SK-N-SH (cell line): ENCODE results near the gene USP27X. TPM values are rescaled to one million over a fixed set of nuclear protein-coding genes. Genes with fewer than 3 reads are reported as not detected.

Source experiments
- CTCF ChIA-PET: fragments of 300-600, 350-600 bp; formaldehyde crosslinking; extraction: SDS; loops from one replicate; lab custom pipeline; 2021; lab: Yijun Ruan, JAX
- POLR2A ChIA-PET: fragments of 350-600 bp; sonication (Branson Sonifier 250); formaldehyde crosslinking; extraction: SDS; loops from one replicate; lab custom pipeline; 2020; ENCODE audit warnings: antibody characterized with exemption, inconsistent platforms; lab: Yijun Ruan, JAX
- DNase-seq: peaks from one replicate; pipeline ENCODE4 v3.0.0; 2012
- H2AFZ ChIP-seq: fragments of 200-600 bp; sonication (generic); 2 replicates; pipeline ENCODE4 v1.8.1; 2016; ENCODE audit warnings: antibody characterized with exemption, mild to moderate bottlenecking, low read depth
- H3F3A ChIP-seq: fragments of 200-600 bp; sonication (generic); replicated peaks from 2 replicates; pipeline ENCODE3; 2016; ENCODE audit warnings: antibody characterized with exemption, mild to moderate bottlenecking; ENCODE audit not compliant: insufficient read depth
- H3K27ac ChIP-seq, 2 experiments: fragments of 200-500 bp in 1 of 2; fragments of 200-600 bp in 1 of 2; sonication (Bioruptor generic) in 1 of 2; sonication (generic), shearing (Covaris generic) in 1 of 2; 2 replicates each; pipeline versions ENCODE4 v1.5.1 to v1.6.1; 2014 to 2016; ENCODE audit warnings: low read depth in 2 of 2, inconsistent platforms in 1 of 2, low read length in 1 of 2, mild to moderate bottlenecking in 1 of 2, mixed read lengths in 1 of 2
- H3K27me3 ChIP-seq: fragments of 200-600 bp; sonication (generic), shearing (Covaris generic); 2 replicates; pipeline ENCODE4 v1.6.1; 2016; ENCODE audit warnings: mixed run types; ENCODE audit not compliant: insufficient read depth
- H3K36me3 ChIP-seq, 2 experiments: fragments of 200-500 bp in 1 of 2; fragments of 200-600 bp in 1 of 2; sonication (Bioruptor generic) in 1 of 2; sonication (generic) in 1 of 2; replicated peaks in 1 of 2; 2 replicates each; pipeline versions ENCODE3 to v1.5.1; 2014 to 2016; ENCODE audit warnings: low read length in 1 of 2, mild to moderate bottlenecking in 1 of 2; ENCODE audit not compliant: insufficient read depth in 2 of 2, control insufficient read depth in 1 of 2
- H3K4me1 ChIP-seq, 2 experiments: fragments of 200-500 bp in 1 of 2; fragments of 200-600 bp in 1 of 2; sonication (Bioruptor generic) in 1 of 2; sonication (generic), shearing (Covaris generic) in 1 of 2; 2 replicates each; pipeline versions ENCODE4 v1.5.1 to v1.6.1; 2014 to 2016; ENCODE audit warnings: low read depth in 1 of 2, low read length in 1 of 2, mixed run types in 1 of 2; ENCODE audit not compliant: insufficient read depth in 2 of 2, control insufficient read depth in 1 of 2
- H3K4me2 ChIP-seq: fragments of 200-600 bp; sonication (generic), shearing (Covaris generic); 2 replicates; pipeline ENCODE4 v1.6.1; 2017; ENCODE audit warnings: mixed run types
- H3K4me3 ChIP-seq, 2 experiments: fragments of 200-500 bp in 1 of 2; fragments of 200-600 bp in 1 of 2; sonication (Bioruptor generic) in 1 of 2; sonication (generic), shearing (Covaris generic) in 1 of 2; 2 replicates each; pipeline versions ENCODE4 v1.5.1 to v1.8.1; 2014 to 2016; ENCODE audit warnings: low read depth in 2 of 2, inconsistent platforms in 1 of 2, low read length in 1 of 2, mild to moderate bottlenecking in 1 of 2, mixed read lengths in 1 of 2, moderate library complexity in 1 of 2
- H3K79me2 ChIP-seq: fragments of 200-600 bp; sonication (generic); 2 replicates; pipeline ENCODE4 v1.8.1; 2017; ENCODE audit warnings: mild to moderate bottlenecking; ENCODE audit not compliant: insufficient read depth
- H3K9ac ChIP-seq: fragments of 200-600 bp; sonication (generic); 2 replicates; pipeline ENCODE4 v1.6.1; 2017; ENCODE audit warnings: mixed run types
- H3K9me2 ChIP-seq: fragments of 200-600 bp; sonication (generic); 2 replicates; pipeline ENCODE4 v1.6.1; 2017; ENCODE audit warnings: mixed run types
- H3K9me3 ChIP-seq: fragments of 200-600 bp; sonication (generic); 2 replicates; pipeline ENCODE4 v1.6.1; 2017; ENCODE audit warnings: mixed run types, mild to moderate bottlenecking, moderate library complexity
- H4K20me1 ChIP-seq: fragments of 200-600 bp; sonication (generic); 2 replicates; pipeline ENCODE4 v1.6.1; 2017; ENCODE audit warnings: mild to moderate bottlenecking, mixed run types; ENCODE audit not compliant: insufficient read depth
- CTCF ChIP-seq: fragments of 200-600 bp; sonication (generic); IDR thresholded peaks from 2 replicates; pipeline ENCODE4 v1.6.1; 2017; ENCODE audit warnings: antibody characterized with exemption, mild to moderate bottlenecking, moderate library complexity
- ELF1 ChIP-seq: IDR thresholded peaks from 2 replicates; pipeline ENCODE4 v1.4.0; 2012
- FOSL2 ChIP-seq: IDR thresholded peaks from 2 replicates; pipeline ENCODE4 v1.4.0; 2012; ENCODE audit warnings: low read depth, mild to moderate bottlenecking, moderate library complexity, borderline replicate concordance
- JUND ChIP-seq: IDR thresholded peaks from 2 replicates; pipeline ENCODE4 v1.4.0; 2012
- MAX ChIP-seq: IDR thresholded peaks from 2 replicates; pipeline ENCODE4 v1.4.0; 2012; ENCODE audit warnings: low read depth
- MEF2A ChIP-seq: IDR thresholded peaks from 2 replicates; pipeline ENCODE4 v1.4.0; 2012; ENCODE audit warnings: low read depth, borderline replicate concordance
- MXI1 ChIP-seq: IDR thresholded peaks from 2 replicates; pipeline ENCODE4 v1.6.1; 2012; ENCODE audit warnings: mild to moderate bottlenecking, low read depth, low read length, improper control_type of control experiment
- NFIC ChIP-seq: IDR thresholded peaks from 2 replicates; pipeline ENCODE4 v1.4.0; 2012; ENCODE audit warnings: borderline replicate concordance
- NRF1 ChIP-seq: IDR thresholded peaks from 2 replicates; pipeline ENCODE4 v1.6.1; 2012; ENCODE audit warnings: low read depth, mild to moderate bottlenecking, low read length
- POLR2AphosphoS5 ChIP-seq: IDR thresholded peaks from 2 replicates; pipeline ENCODE4 v1.6.1; 2012; ENCODE audit warnings: low read depth, low read length
- RAD21 ChIP-seq: IDR thresholded peaks from 2 replicates; pipeline ENCODE4 v1.6.1; 2012; ENCODE audit warnings: mild to moderate bottlenecking, low read length
- RCOR1 ChIP-seq: fragments of 150-350 bp; IDR thresholded peaks from 2 replicates; pipeline ENCODE4 v1.6.1; 2017; ENCODE audit warnings: antibody characterized with exemption, low read length
- SMC3 ChIP-seq: IDR thresholded peaks from 2 replicates; pipeline ENCODE4 v1.6.1; 2012; ENCODE audit warnings: low read depth, low read length, improper control_type of control experiment
- TAF1 ChIP-seq: IDR thresholded peaks from 2 replicates; pipeline ENCODE4 v1.6.1; 2012; ENCODE audit warnings: low read depth, mild to moderate bottlenecking, low read length, moderate library complexity, borderline replicate concordance
- TEAD4 ChIP-seq: IDR thresholded peaks from 2 replicates; pipeline ENCODE4 v1.4.0; 2012; ENCODE audit warnings: mild to moderate bottlenecking, borderline replicate concordance; ENCODE audit not compliant: insufficient read depth
- USF1 ChIP-seq: IDR thresholded peaks from 2 replicates; pipeline ENCODE4 v1.4.0; 2012; ENCODE audit warnings: low read depth, borderline replicate concordance
- YY1 ChIP-seq: IDR thresholded peaks from 2 replicates; pipeline ENCODE4 v1.4.0; 2012; ENCODE audit warnings: low read depth, mild to moderate bottlenecking
- WGBS: methylation state at CpG from one replicate; pipeline ENCODE4 v1.1.6; 2017; ENCODE audit warnings: low lambda C conversion rate; 5-methylcytosine and 5-hydroxymethylcytosine counted together
- polyA plus RNA-seq, 3 experiments: library from polyadenylated mRNA; depleted of rRNA; stranded (reverse); fragments of >200 nt; gene quantifications; 2 replicates each; pipeline ENCODE4 v1.2.3, GENCODE V29; 2012

Gene USP27X
- polyA plus RNA-seq, 1 of the 3 experiments (the other 2 are of a cell fraction): 1.9 TPM

GRCh38 chrX:49884290-49884862 is 5.1 kb downstream of the USP27X start:
- Histone ChIP-seq H3K4me3 (no peak overlapping the region), H3K27ac (no peak overlapping the region), H4K20me1 (no peaks in the 10 kb centered on the region), H3F3A (no peaks in the 10 kb centered on the region), H3K4me1 (peaks cover 0 to 16% of the 10 kb centered on the region in 2 experiments; a peak in 1 of 4 replicates), H3K9me2 (no peaks in the 10 kb centered on the region), H3K79me2 (peaks cover 5% of the 10 kb centered on the region; the same call in 1 of the 2 replicates), H2AFZ (no peak overlapping the region), H3K36me3 (no peaks in the 10 kb centered on the region), H3K27me3 (no peaks in the 10 kb centered on the region), H3K4me2 (no peak overlapping the region), H3K9me3 (no peaks in the 10 kb centered on the region), H3K9ac (no peak overlapping the region)
- ChIA-PET CTCF (interaction anchor here (0.8 to 2.7 kb wide), 13 partner anchors 9 to 216 kb away, joined by 3 to 14 read pairs (median 6); no protein-coding TSS in a partner anchor), POLR2A (no interaction called here)
- TF ChIP-seq RAD21 (peak; percentile 53), POLR2AphosphoS5 (no peak), JUND (no peak), TEAD4 (no peak), CTCF (peak; percentile 81), MEF2A (no peak), YY1 (no peak), RCOR1 (no peak), SMC3 (peak; percentile 57)
- WGBS: 26% methylated on average over 7 of the region's 7 CpGs
- DNase-seq: peak; percentile 62

GRCh38 chrX:49892542-49892941 is 13.3 kb downstream of the USP27X start:
- Histone ChIP-seq H2AFZ (no peak overlapping the region), H4K20me1 (no peaks in the 10 kb centered on the region), H3K27ac (no peak overlapping the region), H3K27me3 (no peaks in the 10 kb centered on the region), H3K4me2 (no peak overlapping the region), H3K9ac (no peak overlapping the region), H3K9me2 (no peaks in the 10 kb centered on the region), H3K36me3 (no peaks in the 10 kb centered on the region), H3K79me2 (no peaks in the 10 kb centered on the region), H3K4me1 (no peaks in the 10 kb centered on the region)
- ChIA-PET POLR2A (no interaction called here), CTCF (interaction anchor here (1.4 to 2.7 kb wide), 2 partner anchors 8 to 34 kb away, joined by 3 to 13 read pairs; no protein-coding TSS in a partner anchor)
- 56% methylated on average over 4 of the region's 4 CpGs for WGBS
- no peak for DNase-seq
- no peak for TF ChIP-seq USF1
- no peak for TF ChIP-seq MAX
- no peak for TF ChIP-seq TEAD4
- no peak for TF ChIP-seq NFIC
- TF ChIP-seq MXI1: no peak
- TF ChIP-seq JUND: no peak
- no peak for TF ChIP-seq MEF2A
- no peak for TF ChIP-seq YY1
- no peak for TF ChIP-seq FOSL2
- TF ChIP-seq NRF1: no peak
- no peak for TF ChIP-seq ELF1
- TF ChIP-seq TAF1: no peak
- no peak for TF ChIP-seq CTCF
- TF ChIP-seq, all 33 proteins: peak for 0
- Histone ChIP-seq H3K4me3 (no peak overlapping the region), H3K9me3 (no peaks in the 10 kb centered on the region), H3F3A (no peaks in the 10 kb centered on the region)
